Epithelial cell of proximal tubule (primary cell): Measurements from ENCODE around the gene IQCE. TPM values are rescaled to one million over a fixed set of nuclear protein-coding genes. Genes with fewer than 3 reads are reported as not detected.

ENCODE experiments used
- DNase-seq: peaks from one replicate; pipeline ENCODE4 v3.0.0-alpha.2; 2011; ENCODE audit warnings: low read depth
- H3K4me3 ChIP-seq: 2 replicates; pipeline ENCODE4 v1.5.1; 2011; ENCODE audit warnings: low read depth, mild to moderate bottlenecking, low read length
- CTCF ChIP-seq: conservative IDR thresholded peaks from 2 replicates; pipeline ENCODE4 v1.5.1; 2012; ENCODE audit warnings: low read depth, mild to moderate bottlenecking, low read length
- total RNA-seq: library from RNA; depleted of rRNA; stranded (reverse); fragments of >200 nt; gene quantifications from 2 replicates; pipeline ENCODE4 v1.2.3, GENCODE V29; 2015

The IQCE gene
- total RNA-seq, 1 donor from 2014 or later, result 25.0 TPM

GRCh38 chr7:2612445-2613097, 53.8 kb downstream of the IQCE start:
- TF ChIP-seq CTCF, result no peak
- no peak overlapping the region for H3K4me3 ChIP-seq
- DNase-seq, result no peak

DNA sequence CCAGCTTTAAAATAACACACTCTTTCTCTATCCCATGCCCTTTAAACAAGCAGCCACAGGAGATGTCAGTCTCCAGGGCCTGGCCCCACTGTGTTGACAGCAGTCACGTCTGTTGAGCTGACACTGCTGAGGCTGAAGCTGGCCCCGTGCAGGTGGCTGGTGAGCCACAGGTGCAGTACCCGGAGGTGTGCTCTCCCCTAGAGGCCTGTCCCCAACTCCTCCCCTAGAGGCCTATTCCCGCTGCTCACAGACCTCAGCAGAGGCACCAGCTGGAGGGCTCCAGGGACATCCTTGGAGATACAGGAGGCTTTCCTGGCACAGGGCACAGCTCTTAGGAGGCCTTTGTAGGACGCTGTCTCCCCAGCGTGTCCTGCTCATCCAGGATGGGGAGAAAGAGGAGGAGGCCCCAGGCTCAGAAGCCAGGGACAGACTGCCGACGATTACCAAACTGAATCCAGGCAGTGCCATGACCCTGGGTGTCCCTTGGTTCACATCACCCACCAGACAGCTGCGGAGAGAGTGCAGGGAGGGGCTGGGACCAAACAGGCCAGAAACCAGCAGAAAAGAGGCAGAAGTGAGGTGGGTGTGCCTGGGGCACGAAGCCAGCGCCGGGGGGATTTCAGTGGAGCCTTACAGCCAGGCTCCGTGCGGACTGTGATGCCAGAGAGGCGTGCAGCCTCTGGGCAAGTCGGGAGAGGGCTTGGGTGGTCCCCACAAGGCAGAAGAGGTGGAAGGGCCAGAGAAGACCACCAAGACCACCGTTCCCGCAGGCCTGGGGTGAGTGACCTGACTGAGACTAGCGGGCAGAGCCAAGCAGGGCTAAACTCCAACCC, 54.5 kb downstream of the IQCE start:
- H3K4me3 ChIP-seq, result no peak overlapping the region
- no peak for DNase-seq
- TF ChIP-seq CTCF, result no peak

GRCh38 chr7:2613931-2614600, 55.3 kb downstream of the IQCE start:
- H3K4me3 ChIP-seq, result no peak overlapping the region
- TF ChIP-seq CTCF, result no peak
- no peak for DNase-seq

GRCh38 chr7:2614631-2615330, 56.0 kb downstream of the IQCE start:
- no peak for TF ChIP-seq CTCF
- H3K4me3 ChIP-seq, result no peak overlapping the region

GRCh38 chr7:2616387-2617324, 57.9 kb downstream of the IQCE start:
- TF ChIP-seq CTCF, result no peak
- no peak overlapping the region for H3K4me3 ChIP-seq
- no peak for DNase-seq

More at GRCh38 chr7:2614631-2615330, 56.0 kb downstream of the IQCE start:
- DNase-seq, result no peak

GRCh38 chr7:2617325-2617905, 58.6 kb downstream of the IQCE start:
- TF ChIP-seq CTCF, result no peak
- no peak for DNase-seq
- H3K4me3 ChIP-seq, result no peak overlapping the region
